GM23338 (cell line): ENCODE data around the gene MAFB. TPM values are rescaled to one million over a fixed set of nuclear protein-coding genes. Genes with fewer than 3 reads are reported as not detected.

Experiments used
- ATAC-seq: fragments of 200-7000 bp; cut with Tn5 transposase; 3 replicates; pipeline ENCODE4 v1.9.1; 2020
- DNase-seq: peaks from one replicate; pipeline ENCODE4 v3.0.0-alpha.2; 2015; ENCODE audit warnings: low spot score
- H2AFZ ChIP-seq: fragments of 200-600 bp; sonication (generic); 2 replicates; pipeline ENCODE4 v1.8.0; 2016; ENCODE audit warnings: antibody characterized with exemption, mild to moderate bottlenecking, moderate library complexity
- H3F3A ChIP-seq: fragments of 200-600 bp; sonication (generic); replicated peaks from 2 replicates; pipeline ENCODE4 v1.8.0; 2017; ENCODE audit warnings: antibody characterized with exemption, mixed run types, low read depth
- H3K27ac ChIP-seq: fragments of 200-600 bp; sonication (generic); 2 replicates; pipeline ENCODE4 v1.6.1; 2016; ENCODE audit warnings: low read depth
- H3K27me3 ChIP-seq: fragments of 200-600 bp; sonication (generic); 2 replicates; pipeline ENCODE4 v1.8.0; 2016; ENCODE audit warnings: mild to moderate bottlenecking, mixed run types, moderate library complexity; ENCODE audit not compliant: insufficient read depth
- H3K36me3 ChIP-seq: fragments of 200-600 bp; sonication (generic); 2 replicates; pipeline ENCODE4 v1.8.0; 2016; ENCODE audit warnings: mild to moderate bottlenecking; ENCODE audit not compliant: insufficient read depth
- H3K4me1 ChIP-seq: fragments of 200-600 bp; sonication (generic); 2 replicates; pipeline ENCODE4 v1.8.0; 2016; ENCODE audit warnings: mild to moderate bottlenecking, moderate library complexity; ENCODE audit not compliant: insufficient read depth
- H3K4me2 ChIP-seq: fragments of 200-600 bp; sonication (generic); 2 replicates; pipeline ENCODE4 v1.7.1; 2017; ENCODE audit warnings: mixed run types
- H3K4me3 ChIP-seq: fragments of 200-600 bp; sonication (generic); 2 replicates; pipeline ENCODE4 v1.6.1; 2016; ENCODE audit warnings: mixed run types
- H3K79me2 ChIP-seq: fragments of 200-600 bp; sonication (generic); replicated peaks from 2 replicates; pipeline ENCODE4 v1.8.0; 2017; ENCODE audit warnings: mild to moderate bottlenecking; ENCODE audit not compliant: insufficient read depth
- H3K9me2 ChIP-seq: fragments of 200-600 bp; sonication (generic); 2 replicates; pipeline ENCODE4 v1.8.0; 2017; ENCODE audit not compliant: insufficient read depth
- H4K20me1 ChIP-seq: fragments of 200-600 bp; sonication (generic); replicated peaks from 2 replicates; pipeline ENCODE4 v1.8.0; 2017; ENCODE audit warnings: mild to moderate bottlenecking; ENCODE audit not compliant: insufficient read depth
- H3K27ac Mint-ChIP-seq: 2 replicates; pipeline ENCODE4 v1.8.0; 2020; ENCODE audit warnings: inconsistent platforms, mild to moderate bottlenecking, moderate library complexity, mixed read lengths
- H3K27me3 Mint-ChIP-seq: 3 replicates; pipeline ENCODE4 v1.8.0; 2022; ENCODE audit warnings: low read depth, mild to moderate bottlenecking, moderate library complexity, mixed read lengths, inconsistent platforms; ENCODE audit not compliant: insufficient read depth, poor library complexity
- H3K36me3 Mint-ChIP-seq: 3 replicates; pipeline ENCODE4 v1.8.0; 2021; ENCODE audit warnings: low read depth, mild to moderate bottlenecking, inconsistent platforms, moderate library complexity, mixed read lengths
- H3K4me1 Mint-ChIP-seq: 3 replicates; pipeline ENCODE4 v1.8.0; 2020; ENCODE audit warnings: mild to moderate bottlenecking, inconsistent platforms, mixed read lengths
- H3K4me3 Mint-ChIP-seq: 3 replicates; pipeline ENCODE4 v1.8.0; 2021; ENCODE audit warnings: moderate library complexity, mild to moderate bottlenecking, inconsistent platforms, mixed read lengths
- H3K9me3 Mint-ChIP-seq: 3 replicates; pipeline ENCODE4 v1.8.0; 2020; ENCODE audit warnings: moderate library complexity, mild to moderate bottlenecking, inconsistent platforms, mixed read lengths
- CREB1 ChIP-seq: fragments of 250-450 bp; sonication (Bioruptor Pico); IDR thresholded peaks from 2 replicates; pipeline ENCODE4 v1.5.0; 2020; ENCODE audit warnings: low read depth, mild to moderate bottlenecking, moderate library complexity
- EZH2 ChIP-seq: fragments of 200-600 bp; sonication (generic); IDR thresholded peaks from one replicate; pipeline ENCODE4 v1.8.0; 2017; ENCODE audit warnings: antibody characterized with exemption, mild to moderate bottlenecking, low read depth; ENCODE audit not compliant: unreplicated experiment
- EZH2phosphoT487 ChIP-seq: fragments of 200-600 bp; sonication (generic); IDR thresholded peaks from one replicate; pipeline ENCODE4 v1.8.1; 2018; ENCODE audit warnings: antibody characterized with exemption; ENCODE audit not compliant: unreplicated experiment
- STAT1 ChIP-seq: IDR thresholded peaks from one replicate; pipeline ENCODE4 v1.6.1; 2016; ENCODE audit warnings: antibody characterized with exemption; ENCODE audit not compliant: unreplicated experiment
- ZNF331 ChIP-seq: fragments of 250-450 bp; sonication (Bioruptor Pico); IDR thresholded peaks from 2 replicates; pipeline ENCODE4 v1.5.0; 2020; ENCODE audit warnings: low read depth, mild to moderate bottlenecking, moderate library complexity
- polyA plus RNA-seq: library from polyadenylated mRNA; unstranded; fragments of >200 nt; fragmentation: Nextera tagmentation; extraction: Ambion mirVana; gene quantifications from 2 replicates; pipeline ENCODE4 v1.2.1, GENCODE V29; 2016
- total RNA-seq: library from RNA; depleted of rRNA; stranded (reverse); fragments of >200 nt; shearing (Covaris generic); gene quantifications from 2 replicates; pipeline ENCODE4 v1.2.3, GENCODE V29; 2014
- TF ChIP-seq, protein P1 (sequence below): fragments of 250-450 bp; sonication (Bioruptor Pico); IDR thresholded peaks from 2 replicates; pipeline ENCODE4 v1.5.0; 2020; ENCODE audit warnings: mild to moderate bottlenecking, moderate library complexity
- TF ChIP-seq, protein P2 (sequence below): IDR thresholded peaks from one replicate; pipeline ENCODE4 v1.6.1; 2018; ENCODE audit warnings: antibody characterized with exemption; ENCODE audit not compliant: unreplicated experiment

Gene MAFB
- total and polyA plus RNA-seq, 2 experiments from 2014 or later, result 1.6 to 2.3 TPM

DNA sequence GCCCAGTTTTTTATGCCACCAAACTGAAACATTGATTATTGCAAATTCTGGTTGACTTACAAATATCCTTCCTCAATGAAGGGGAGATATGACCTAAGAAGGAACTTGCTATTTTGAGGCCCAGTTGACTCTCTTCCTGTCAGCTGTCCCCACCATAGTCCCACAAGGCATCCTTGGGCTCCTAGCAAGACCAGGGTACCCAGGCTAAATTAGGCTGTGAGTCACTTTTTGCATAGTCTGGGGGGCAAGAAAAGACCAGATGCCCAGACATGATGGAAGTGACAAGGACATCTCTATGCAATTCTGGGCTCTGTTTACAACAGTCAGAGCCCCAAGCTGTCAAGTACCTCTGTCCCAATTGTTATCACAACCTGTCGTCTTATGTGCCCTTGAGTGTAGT is 31.8 kb upstream of the MAFB start:
- Histone ChIP-seq H3K4me2 (no peak overlapping the region), H3K79me2 (no peaks in the 10 kb centered on the region), H4K20me1 (no peaks in the 10 kb centered on the region), H3K27ac (no peak overlapping the region), H3K4me3 (no peak overlapping the region), H3K27me3 (no peaks in the 10 kb centered on the region), H3F3A (no peaks in the 10 kb centered on the region), H2AFZ (no peak overlapping the region), H3K36me3 (no peaks in the 10 kb centered on the region), H3K9me2 (no peaks in the 10 kb centered on the region), H3K4me1 (no peaks in the 10 kb centered on the region)
- no peak overlapping the region for H3K27ac Mint-ChIP-seq
- DNase-seq (no peak), ATAC-seq (no peak)
- no peak for TF ChIP-seq STAT1
- no peak for TF ChIP-seq EZH2
- no peak for TF ChIP-seq EZH2phosphoT487
- no peak for TF ChIP-seq ZNF331 (CRISPR knock-in tag)
- TF ChIP-seq CREB1 (CRISPR knock-in tag), result no peak
- H3K27me3 Mint-ChIP-seq, result peaks cover 2% of the 10 kb centered on the region
- H3K4me3 Mint-ChIP-seq, result no peak overlapping the region
- no peaks in the 10 kb centered on the region; the same call in 2 of the 3 replicates for H3K36me3 Mint-ChIP-seq
- 0 out of 3 replicates have a peak, but pooled peaks cover 3% of the 10 kb centered on the region for H3K9me3 Mint-ChIP-seq
- no peaks in the 10 kb centered on the region for H3K4me1 Mint-ChIP-seq

DNA sequence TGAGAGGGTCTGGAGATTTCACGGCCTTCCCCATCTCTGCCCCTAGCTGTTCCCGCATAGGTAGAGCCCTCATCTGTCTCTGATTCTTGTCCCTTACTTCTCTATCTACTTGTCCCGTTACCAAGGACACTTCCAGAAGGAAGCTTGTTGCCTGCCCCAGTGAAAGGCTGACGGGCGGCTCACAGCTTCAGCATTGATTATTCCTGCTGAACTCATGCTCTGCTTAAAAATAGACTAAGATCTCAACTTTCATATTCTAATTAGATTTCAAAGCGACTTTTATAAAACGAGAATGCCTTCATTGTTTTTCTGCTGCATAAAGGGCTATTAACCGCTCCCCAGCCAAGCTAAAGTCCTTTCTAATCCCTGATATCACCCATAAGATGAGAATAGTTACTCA is 31.1 kb upstream of the MAFB start:
- Histone ChIP-seq H4K20me1 (no peaks in the 10 kb centered on the region), H3K4me3 (no peak overlapping the region), H3K9me2 (no peaks in the 10 kb centered on the region), H3K4me2 (no peak overlapping the region), H3K79me2 (no peaks in the 10 kb centered on the region), H3K27ac (no peak overlapping the region), H3K4me1 (no peaks in the 10 kb centered on the region), H3K36me3 (no peaks in the 10 kb centered on the region), H3F3A (no peaks in the 10 kb centered on the region), H3K27me3 (no peaks in the 10 kb centered on the region), H2AFZ (no peak overlapping the region)
- no peak overlapping the region for H3K4me3 Mint-ChIP-seq
- no peak for ATAC-seq
- TF ChIP-seq CREB1 (CRISPR knock-in tag) (no peak), STAT1 (no peak)
- TF ChIP-seq, protein P1, sequence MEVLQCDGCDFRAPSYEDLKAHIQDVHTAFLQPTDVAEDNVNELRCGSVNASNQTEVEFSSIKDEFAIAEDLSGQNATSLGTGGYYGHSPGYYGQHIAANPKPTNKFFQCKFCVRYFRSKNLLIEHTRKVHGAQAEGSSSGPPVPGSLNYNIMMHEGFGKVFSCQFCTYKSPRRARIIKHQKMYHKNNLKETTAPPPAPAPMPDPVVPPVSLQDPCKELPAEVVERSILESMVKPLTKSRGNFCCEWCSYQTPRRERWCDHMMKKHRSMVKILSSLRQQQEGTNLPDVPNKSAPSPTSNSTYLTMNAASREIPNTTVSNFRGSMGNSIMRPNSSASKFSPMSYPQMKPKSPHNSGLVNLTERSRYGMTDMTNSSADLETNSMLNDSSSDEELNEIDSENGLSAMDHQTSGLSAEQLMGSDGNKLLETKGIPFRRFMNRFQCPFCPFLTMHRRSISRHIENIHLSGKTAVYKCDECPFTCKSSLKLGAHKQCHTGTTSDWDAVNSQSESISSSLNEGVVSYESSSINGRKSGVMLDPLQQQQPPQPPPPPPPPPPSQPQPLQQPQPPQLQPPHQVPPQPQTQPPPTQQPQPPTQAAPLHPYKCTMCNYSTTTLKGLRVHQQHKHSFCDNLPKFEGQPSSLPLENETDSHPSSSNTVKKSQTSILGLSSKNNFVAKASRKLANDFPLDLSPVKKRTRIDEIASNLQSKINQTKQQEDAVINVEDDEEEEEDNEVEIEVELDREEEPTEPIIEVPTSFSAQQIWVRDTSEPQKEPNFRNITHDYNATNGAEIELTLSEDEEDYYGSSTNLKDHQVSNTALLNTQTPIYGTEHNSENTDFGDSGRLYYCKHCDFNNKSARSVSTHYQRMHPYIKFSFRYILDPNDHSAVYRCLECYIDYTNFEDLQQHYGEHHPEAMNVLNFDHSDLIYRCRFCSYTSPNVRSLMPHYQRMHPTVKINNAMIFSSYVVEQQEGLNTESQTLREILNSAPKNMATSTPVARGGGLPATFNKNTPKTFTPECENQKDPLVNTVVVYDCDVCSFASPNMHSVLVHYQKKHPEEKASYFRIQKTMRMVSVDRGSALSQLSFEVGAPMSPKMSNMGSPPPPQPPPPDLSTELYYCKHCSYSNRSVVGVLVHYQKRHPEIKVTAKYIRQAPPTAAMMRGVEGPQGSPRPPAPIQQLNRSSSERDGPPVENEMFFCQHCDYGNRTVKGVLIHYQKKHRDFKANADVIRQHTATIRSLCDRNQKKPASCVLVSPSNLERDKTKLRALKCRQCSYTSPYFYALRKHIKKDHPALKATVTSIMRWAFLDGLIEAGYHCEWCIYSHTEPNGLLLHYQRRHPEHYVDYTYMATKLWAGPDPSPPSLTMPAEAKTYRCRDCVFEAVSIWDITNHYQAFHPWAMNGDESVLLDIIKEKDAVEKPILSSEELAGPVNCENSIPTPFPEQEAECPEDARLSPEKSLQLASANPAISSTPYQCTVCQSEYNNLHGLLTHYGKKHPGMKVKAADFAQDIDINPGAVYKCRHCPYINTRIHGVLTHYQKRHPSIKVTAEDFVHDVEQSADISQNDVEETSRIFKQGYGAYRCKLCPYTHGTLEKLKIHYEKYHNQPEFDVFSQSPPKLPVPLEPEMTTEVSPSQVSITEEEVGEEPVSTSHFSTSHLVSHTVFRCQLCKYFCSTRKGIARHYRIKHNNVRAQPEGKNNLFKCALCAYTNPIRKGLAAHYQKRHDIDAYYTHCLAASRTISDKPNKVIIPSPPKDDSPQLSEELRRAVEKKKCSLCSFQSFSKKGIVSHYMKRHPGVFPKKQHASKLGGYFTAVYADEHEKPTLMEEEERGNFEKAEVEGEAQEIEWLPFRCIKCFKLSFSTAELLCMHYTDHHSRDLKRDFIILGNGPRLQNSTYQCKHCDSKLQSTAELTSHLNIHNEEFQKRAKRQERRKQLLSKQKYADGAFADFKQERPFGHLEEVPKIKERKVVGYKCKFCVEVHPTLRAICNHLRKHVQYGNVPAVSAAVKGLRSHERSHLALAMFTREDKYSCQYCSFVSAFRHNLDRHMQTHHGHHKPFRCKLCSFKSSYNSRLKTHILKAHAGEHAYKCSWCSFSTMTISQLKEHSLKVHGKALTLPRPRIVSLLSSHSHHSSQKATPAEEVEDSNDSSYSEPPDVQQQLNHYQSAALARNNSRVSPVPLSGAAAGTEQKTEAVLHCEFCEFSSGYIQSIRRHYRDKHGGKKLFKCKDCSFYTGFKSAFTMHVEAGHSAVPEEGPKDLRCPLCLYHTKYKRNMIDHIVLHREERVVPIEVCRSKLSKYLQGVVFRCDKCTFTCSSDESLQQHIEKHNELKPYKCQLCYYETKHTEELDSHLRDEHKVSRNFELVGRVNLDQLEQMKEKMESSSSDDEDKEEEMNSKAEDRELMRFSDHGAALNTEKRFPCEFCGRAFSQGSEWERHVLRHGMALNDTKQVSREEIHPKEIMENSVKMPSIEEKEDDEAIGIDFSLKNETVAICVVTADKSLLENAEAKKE (CRISPR knock-in tag), result no peak
- TF ChIP-seq, protein P2, sequence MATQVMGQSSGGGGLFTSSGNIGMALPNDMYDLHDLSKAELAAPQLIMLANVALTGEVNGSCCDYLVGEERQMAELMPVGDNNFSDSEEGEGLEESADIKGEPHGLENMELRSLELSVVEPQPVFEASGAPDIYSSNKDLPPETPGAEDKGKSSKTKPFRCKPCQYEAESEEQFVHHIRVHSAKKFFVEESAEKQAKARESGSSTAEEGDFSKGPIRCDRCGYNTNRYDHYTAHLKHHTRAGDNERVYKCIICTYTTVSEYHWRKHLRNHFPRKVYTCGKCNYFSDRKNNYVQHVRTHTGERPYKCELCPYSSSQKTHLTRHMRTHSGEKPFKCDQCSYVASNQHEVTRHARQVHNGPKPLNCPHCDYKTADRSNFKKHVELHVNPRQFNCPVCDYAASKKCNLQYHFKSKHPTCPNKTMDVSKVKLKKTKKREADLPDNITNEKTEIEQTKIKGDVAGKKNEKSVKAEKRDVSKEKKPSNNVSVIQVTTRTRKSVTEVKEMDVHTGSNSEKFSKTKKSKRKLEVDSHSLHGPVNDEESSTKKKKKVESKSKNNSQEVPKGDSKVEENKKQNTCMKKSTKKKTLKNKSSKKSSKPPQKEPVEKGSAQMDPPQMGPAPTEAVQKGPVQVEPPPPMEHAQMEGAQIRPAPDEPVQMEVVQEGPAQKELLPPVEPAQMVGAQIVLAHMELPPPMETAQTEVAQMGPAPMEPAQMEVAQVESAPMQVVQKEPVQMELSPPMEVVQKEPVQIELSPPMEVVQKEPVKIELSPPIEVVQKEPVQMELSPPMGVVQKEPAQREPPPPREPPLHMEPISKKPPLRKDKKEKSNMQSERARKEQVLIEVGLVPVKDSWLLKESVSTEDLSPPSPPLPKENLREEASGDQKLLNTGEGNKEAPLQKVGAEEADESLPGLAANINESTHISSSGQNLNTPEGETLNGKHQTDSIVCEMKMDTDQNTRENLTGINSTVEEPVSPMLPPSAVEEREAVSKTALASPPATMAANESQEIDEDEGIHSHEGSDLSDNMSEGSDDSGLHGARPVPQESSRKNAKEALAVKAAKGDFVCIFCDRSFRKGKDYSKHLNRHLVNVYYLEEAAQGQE, result no peak
- peaks cover 2% of the 10 kb centered on the region for H3K27me3 Mint-ChIP-seq
- H3K27ac Mint-ChIP-seq, result no peak overlapping the region
- no peaks in the 10 kb centered on the region; the same call in 2 of the 3 replicates for H3K36me3 Mint-ChIP-seq
- 0 out of 3 replicates have a peak, but pooled peaks cover 3% of the 10 kb centered on the region for H3K9me3 Mint-ChIP-seq
- no peak for DNase-seq
- no peaks in the 10 kb centered on the region for H3K4me1 Mint-ChIP-seq
